Measurements from ENCODE around the gene RHEBL1.

The RHEBL1 gene

GRCh38 chr12:49049566-49050224, 20.1 kb downstream of the RHEBL1 start:
- DNase-seq (ENCODE audit: low read depth) = peak; percentile 75
- TF ChIP-seq CTCF (conservative IDR thresholded peaks at IDR 0.05; ENCODE audit: control insufficient read depth, insufficient read depth, low read depth, low read length) = no peak
- no peak overlapping the region for H3K4me3 ChIP-seq (ENCODE audit: control insufficient read depth, low read depth, low read length)

DNA sequence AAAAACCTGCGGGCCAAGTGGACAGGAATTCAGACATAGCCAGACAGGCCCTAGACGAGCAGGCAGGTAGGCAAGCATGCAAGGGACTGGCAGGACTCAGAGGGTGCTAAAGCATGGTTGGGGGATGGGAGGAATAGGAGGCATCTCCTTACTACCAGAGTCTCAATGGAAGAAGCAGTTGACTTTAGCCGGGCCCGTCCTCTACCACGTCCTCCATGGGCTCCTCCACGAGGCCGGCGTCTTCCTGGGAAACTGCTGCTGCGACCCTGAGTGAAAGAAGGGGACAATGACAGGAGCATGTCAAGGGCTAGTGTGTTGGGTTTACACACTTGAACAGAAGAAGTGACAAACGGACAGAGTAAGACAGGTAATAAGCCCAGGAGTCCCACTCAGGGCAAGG, 20.8 kb downstream of the RHEBL1 start:
- no peak for TF ChIP-seq CTCF (conservative IDR thresholded peaks at IDR 0.05; ENCODE audit: control insufficient read depth, insufficient read depth, low read depth, low read length)
- no peak overlapping the region for H3K4me3 ChIP-seq (ENCODE audit: control insufficient read depth, low read depth, low read length)
- no peak for DNase-seq (ENCODE audit: low read depth)

DNA sequence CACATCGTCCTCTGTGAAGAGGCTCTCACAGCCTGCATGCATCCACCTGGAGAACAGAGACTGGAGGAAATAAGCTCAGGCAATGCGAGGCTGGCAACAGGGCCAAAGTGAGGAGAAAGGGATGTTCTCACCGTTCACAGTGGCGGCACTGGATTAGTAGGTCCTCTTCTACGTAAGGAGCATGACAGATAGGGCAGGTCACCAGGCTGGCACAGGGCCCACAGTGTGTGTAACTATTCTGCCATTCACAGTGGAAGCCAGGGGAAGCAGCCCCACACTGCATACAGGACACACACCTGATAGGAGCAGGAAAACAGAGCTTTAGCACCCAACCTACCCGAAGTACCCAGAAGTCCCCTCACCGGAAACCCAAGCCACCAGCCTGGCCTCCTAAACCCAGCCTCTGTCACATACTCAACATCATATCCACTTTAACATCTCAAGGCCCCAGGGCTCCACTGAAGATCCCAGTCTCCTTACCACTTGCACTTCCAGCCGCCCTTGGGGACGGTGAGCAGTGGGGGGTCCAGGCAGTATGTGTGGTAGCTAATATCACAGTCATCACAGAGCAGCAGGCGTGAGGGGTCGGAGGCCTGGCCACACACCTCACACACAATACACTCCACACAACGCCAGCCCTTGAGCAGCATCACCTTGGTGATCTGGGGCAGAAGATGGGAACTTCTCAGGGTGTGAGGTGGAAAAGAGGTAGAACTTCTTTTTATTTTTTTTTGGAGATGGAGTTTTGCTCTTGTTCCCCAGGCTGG, 23.5 kb downstream of the RHEBL1 start:
- H3K4me3 ChIP-seq (ENCODE audit: control insufficient read depth, low read depth, low read length) = no peak overlapping the region
- no peak for TF ChIP-seq CTCF (conservative IDR thresholded peaks at IDR 0.05; ENCODE audit: control insufficient read depth, insufficient read depth, low read depth, low read length)

DNA sequence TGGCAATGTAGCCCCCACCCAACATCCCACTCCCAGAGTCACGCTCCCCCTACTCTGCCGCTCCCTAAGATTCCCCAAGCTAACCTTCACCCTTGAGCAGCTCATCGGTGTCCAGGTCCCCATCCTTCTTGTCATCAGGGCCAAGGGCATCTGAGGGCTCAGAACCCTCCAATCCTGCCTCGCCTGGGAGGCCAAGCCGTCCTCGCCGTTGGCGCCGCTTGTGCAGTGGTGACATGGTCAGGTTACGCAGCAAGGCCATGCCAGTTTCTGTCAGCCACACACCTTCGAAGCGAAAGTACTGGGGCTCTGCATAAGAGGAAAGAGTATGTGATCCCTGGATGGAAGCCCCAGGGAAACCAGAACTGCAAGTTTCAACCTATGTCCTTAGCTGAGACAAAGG, 25.1 kb downstream of the RHEBL1 start:
- no peak for TF ChIP-seq CTCF (conservative IDR thresholded peaks at IDR 0.05; ENCODE audit: control insufficient read depth, insufficient read depth, low read depth, low read length)
- H3K4me3 ChIP-seq (ENCODE audit: control insufficient read depth, low read depth, low read length) = no peak overlapping the region
- no peak for DNase-seq (ENCODE audit: low read depth)

More for the DNA sequence above, 23.5 kb downstream of the RHEBL1 start:
- no peak for DNase-seq (ENCODE audit: low read depth)

DNA sequence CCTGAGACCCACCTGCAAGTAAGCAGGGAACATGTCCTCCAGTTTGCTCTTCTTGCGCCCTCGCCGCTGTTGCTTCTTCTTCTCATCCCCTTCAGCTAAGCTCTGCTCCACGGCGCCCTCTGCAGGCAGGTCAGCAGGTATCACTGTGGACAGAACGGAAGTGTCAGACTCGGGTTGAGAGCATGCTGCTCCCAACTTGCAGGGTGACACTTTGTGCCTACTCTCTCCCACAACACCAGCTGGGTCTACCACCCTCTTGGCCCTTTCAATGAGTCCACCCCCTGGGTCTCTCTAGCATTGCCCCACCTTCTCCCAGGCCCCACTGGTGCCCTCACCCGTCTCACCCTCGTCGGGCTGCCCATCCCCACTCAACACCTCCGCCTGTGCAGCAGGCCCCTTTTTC, 25.9 kb downstream of the RHEBL1 start:
- peak; percentile 46 for DNase-seq (ENCODE audit: low read depth)
- TF ChIP-seq CTCF (conservative IDR thresholded peaks at IDR 0.05; ENCODE audit: control insufficient read depth, insufficient read depth, low read depth, low read length) = peak; percentile 52
- H3K4me3 ChIP-seq (ENCODE audit: control insufficient read depth, low read depth, low read length) = no peak overlapping the region

DNA sequence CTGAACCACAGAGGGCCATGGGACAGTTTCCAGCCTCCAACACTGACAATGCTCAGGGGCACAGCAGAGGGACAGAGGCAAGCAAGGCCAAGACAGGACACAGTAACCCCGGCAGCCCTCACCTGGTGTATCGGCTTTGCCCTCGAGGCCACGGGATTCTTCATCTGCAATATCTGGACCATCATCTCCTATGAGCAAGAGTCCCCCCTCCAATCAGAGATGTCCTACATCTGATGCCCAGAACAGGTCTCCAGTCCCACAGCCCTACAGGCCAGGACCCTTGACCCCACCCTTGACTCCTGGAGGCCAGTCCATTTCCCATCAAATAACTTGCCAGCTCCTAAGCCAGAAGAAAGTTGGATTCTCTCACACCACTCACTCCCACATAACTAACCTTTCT, 26.5 kb downstream of the RHEBL1 start:
- TF ChIP-seq CTCF (conservative IDR thresholded peaks at IDR 0.05; ENCODE audit: control insufficient read depth, insufficient read depth, low read depth, low read length) = no peak
- H3K4me3 ChIP-seq (ENCODE audit: control insufficient read depth, low read depth, low read length) = no peak overlapping the region
- DNase-seq (ENCODE audit: low read depth) = no peak
